Chondrocyte (in vitro differentiated cells): ENCODE results near the gene PPP1CA. TPM values are rescaled to one million over a fixed set of nuclear protein-coding genes. Genes with fewer than 3 reads are reported as not detected.

Source experiments
- DNase-seq: peaks from one replicate; pipeline ENCODE4 v3.0.0; 2021; ENCODE audit warnings: mixed read lengths, low spot score
- H3K27ac Mint-ChIP-seq: one replicate; pipeline ENCODE4 v1.8.0; 2021; ENCODE audit warnings: mild to moderate bottlenecking, moderate library complexity, mixed read lengths; ENCODE audit not compliant: unreplicated experiment
- H3K27me3 Mint-ChIP-seq: 2 replicates; pipeline ENCODE4 v1.8.0; 2021; ENCODE audit warnings: low read depth, mixed read lengths
- H3K36me3 Mint-ChIP-seq: 2 replicates; pipeline ENCODE4 v1.8.0; 2021; ENCODE audit warnings: low read depth, mixed read lengths
- H3K4me1 Mint-ChIP-seq: 2 replicates; pipeline ENCODE4 v1.8.0; 2021; ENCODE audit warnings: low read depth, mild to moderate bottlenecking, mixed read lengths
- H3K4me3 Mint-ChIP-seq: one replicate; pipeline ENCODE4 v1.8.0; 2021; ENCODE audit warnings: mild to moderate bottlenecking, moderate library complexity, mixed read lengths; ENCODE audit not compliant: unreplicated experiment
- H3K9me3 Mint-ChIP-seq: 2 replicates; pipeline ENCODE4 v1.8.0; 2021; ENCODE audit warnings: low read depth, mixed read lengths
- total RNA-seq: library from RNA; stranded (reverse); gene quantifications from 3 replicates; pipeline ENCODE4 v1.2.1, GENCODE V29; 2021
- TF ChIP-seq, protein P1 (sequence below): fragments of 200-600 bp; sonication (generic); IDR thresholded peaks from 2 replicates; pipeline ENCODE4 v1.5.0; 2021; ENCODE audit warnings: antibody characterized with exemption, mild to moderate bottlenecking, moderate library complexity

Gene PPP1CA
- total RNA-seq, 1 donor from 2014 or later: 109 TPM

DNA sequence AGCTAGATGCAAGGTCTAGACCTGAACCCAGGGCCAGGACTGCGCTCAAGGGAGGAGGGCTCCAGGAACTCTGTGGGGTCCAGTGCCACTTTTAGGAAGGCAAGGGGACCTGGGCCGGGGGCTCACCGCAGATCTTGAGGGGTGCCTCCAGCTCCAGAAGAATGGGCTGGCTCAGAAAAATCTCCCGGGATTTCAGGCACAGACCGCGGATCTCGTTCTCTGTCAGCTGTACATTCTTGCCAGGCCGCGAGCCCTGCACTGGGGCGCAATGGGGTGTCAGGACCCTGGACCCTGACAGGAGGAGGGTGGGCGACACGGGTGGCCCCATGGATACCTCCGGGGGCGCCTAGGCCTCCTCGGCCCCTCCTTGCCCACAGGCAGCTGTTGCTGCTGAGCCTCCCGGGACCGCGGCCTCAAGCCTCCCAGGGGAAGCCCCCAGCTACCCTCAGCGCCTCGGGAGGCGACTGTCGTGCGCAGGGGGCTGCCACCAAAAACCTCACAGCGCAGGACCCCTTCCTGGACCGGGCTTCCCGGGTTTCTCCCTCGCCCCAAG is 640 bp downstream of the PPP1CA start:
- Mint-ChIP-seq H3K4me1 (peaks cover 20% of the 10 kb centered on the region), H3K9me3 (no peaks in the 10 kb centered on the region), H3K4me3 (peak overlapping the region; percentile 73), H3K27ac (peak overlapping the region; percentile 17), H3K36me3 (peaks cover 12% of the 10 kb centered on the region), H3K27me3 (no peaks in the 10 kb centered on the region)
- no peak for DNase-seq
- TF ChIP-seq, protein P1, sequence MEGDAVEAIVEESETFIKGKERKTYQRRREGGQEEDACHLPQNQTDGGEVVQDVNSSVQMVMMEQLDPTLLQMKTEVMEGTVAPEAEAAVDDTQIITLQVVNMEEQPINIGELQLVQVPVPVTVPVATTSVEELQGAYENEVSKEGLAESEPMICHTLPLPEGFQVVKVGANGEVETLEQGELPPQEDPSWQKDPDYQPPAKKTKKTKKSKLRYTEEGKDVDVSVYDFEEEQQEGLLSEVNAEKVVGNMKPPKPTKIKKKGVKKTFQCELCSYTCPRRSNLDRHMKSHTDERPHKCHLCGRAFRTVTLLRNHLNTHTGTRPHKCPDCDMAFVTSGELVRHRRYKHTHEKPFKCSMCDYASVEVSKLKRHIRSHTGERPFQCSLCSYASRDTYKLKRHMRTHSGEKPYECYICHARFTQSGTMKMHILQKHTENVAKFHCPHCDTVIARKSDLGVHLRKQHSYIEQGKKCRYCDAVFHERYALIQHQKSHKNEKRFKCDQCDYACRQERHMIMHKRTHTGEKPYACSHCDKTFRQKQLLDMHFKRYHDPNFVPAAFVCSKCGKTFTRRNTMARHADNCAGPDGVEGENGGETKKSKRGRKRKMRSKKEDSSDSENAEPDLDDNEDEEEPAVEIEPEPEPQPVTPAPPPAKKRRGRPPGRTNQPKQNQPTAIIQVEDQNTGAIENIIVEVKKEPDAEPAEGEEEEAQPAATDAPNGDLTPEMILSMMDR: no peak

DNA sequence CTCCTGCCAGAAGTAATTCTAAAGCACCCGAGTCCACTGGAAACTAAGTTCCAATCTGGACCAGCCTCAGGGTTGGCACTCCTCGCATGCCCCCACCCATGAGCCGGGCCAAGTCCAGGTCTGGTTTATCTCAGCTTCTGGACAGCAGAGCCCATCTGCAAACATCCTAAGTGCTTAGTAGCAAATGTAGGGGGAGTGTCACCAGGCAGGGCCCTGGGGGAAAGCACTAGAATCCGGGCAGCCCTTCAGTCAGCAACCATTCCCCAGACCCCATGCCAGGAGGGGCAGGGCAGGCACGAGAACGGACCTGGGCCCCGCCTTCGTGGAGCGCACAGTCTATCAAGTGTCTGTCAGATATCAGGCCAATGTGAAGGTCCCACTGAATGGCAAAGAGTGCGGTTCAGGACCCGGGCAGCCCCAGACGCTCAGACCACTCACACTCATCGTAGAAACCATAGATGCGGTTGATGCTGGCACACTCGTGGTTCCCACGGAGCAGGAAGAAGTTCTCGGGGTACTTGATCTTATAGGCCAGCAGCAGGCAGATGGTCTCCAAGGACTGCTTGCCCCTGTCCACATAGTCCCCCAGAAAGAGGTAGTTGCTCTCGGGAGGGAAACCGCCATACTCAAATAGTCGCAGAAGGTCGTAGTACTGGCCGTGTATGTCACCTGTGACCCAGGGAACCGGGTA is 1.3 kb downstream of the PPP1CA start:
- DNase-seq: no peak
- H3K27ac Mint-ChIP-seq: peak overlapping the region; percentile 61
- H3K27me3 Mint-ChIP-seq: no peaks in the 10 kb centered on the region
- peaks cover 12% of the 10 kb centered on the region for H3K36me3 Mint-ChIP-seq
- H3K9me3 Mint-ChIP-seq: no peaks in the 10 kb centered on the region
- peak overlapping the region; percentile 73 for H3K4me3 Mint-ChIP-seq
- peaks cover 20% of the 10 kb centered on the region for H3K4me1 Mint-ChIP-seq
- TF ChIP-seq, protein P1: no peak

DNA sequence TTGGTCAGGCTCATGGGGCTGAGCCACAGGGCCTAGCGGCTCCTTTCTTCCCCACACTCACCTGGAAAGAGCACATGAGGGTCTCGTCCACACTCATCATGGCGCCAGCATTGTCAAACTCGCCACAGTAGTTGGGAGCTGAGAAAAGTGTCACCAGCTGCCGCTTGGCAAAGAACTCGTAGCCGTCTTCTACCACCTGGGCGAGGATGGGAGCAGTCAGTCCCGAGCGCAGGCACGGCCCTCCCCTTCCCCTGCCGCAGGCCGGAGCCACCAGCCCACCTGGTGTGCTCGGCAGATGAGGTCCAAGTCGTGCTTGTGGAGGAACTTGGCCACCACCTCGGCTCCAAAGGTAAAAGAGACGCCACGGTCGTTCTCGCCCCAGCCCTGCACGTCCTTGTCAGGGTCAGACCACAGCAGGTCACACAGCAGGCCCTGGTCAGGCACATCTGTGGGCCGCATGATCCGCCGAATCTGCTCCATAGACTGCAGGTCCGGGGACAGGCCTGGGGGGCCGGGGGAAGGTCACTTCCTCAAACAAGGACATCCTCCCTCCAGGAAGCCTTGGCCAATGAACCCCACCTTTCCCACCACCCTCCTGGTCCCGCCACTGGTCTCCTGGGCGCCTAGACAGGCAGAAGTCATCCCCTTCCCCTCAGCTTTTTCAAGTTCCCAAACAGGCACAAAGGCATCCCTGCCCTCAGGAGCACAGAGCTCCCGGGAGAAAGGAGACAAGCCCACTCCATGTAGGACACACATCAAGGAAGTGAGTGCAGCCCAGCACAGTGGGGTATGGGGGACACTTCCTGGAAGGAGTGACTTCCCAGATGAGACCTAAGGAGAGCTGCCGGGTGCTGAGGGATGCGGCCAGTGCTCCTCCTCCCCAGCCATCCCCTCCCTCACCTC is 2.7 kb downstream of the PPP1CA start:
- Mint-ChIP-seq H3K9me3 (no peaks in the 10 kb centered on the region), H3K4me1 (peaks cover 20% of the 10 kb centered on the region), H3K4me3 (peak overlapping the region; percentile 4), H3K36me3 (peaks cover 12% of the 10 kb centered on the region), H3K27ac (peak overlapping the region; percentile 54), H3K27me3 (no peaks in the 10 kb centered on the region)
- DNase-seq: no peak
- TF ChIP-seq, protein P1: no peak

DNA sequence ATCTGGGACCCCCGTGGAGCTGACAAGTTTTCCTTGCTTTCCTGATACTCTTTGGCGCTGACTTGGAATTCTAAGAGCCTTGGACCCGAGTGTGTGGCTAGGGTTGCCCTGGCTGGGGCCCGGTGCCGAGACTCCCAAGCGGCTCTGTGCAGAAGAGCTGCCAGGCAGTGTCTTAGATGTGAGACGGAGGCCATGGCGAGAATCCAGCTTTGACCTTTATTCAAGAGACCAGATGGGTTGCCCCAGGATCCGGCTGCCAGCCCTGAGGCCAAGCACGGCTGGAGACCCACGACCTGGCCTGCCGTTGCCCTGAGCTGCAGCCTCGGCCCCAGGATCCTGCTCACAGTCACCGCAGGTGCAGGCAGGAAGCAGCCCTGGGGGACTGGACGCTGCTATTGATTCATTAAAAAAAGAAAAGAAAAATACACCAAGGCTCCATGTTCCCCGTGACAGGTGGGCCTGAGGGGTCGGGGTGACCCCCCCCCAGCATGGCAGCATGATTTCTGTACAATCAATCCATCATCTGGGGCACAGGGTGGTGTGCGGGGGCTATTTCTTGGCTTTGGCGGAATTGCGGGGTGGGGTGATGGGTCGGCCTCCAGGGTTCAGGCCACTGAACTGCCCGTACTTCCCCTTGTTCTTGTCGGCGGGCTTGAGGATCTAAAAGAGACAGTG is 3.5 kb downstream of the PPP1CA start:
- peaks cover 12% of the 10 kb centered on the region for H3K36me3 Mint-ChIP-seq
- H3K4me1 Mint-ChIP-seq: peaks cover 20% of the 10 kb centered on the region
- H3K9me3 Mint-ChIP-seq: no peaks in the 10 kb centered on the region
- H3K4me3 Mint-ChIP-seq: no peak overlapping the region
- no peaks in the 10 kb centered on the region for H3K27me3 Mint-ChIP-seq
- H3K27ac Mint-ChIP-seq: no peak overlapping the region
- TF ChIP-seq, protein P1: no peak
- DNase-seq: no peak

DNA sequence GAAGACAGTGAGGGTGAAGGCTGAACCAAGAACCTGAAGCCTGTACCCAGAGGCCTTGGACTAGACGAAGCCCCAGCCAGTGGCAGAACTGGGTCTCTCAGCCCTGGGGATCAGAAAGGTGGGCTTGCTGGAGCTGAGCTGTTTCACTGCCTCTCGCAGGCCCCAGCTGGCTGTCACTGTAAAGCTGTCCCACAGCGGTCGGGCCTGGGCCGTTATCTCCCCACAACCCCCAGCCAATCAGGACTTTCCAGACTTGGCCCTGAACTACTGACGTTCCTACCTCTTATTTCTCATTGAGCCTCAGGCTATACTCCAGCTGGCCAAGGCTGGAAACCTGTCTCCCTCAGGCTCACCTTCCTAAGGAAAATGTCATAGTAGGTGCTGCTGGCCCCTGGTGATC is 4.1 kb downstream of the PPP1CA start:
- no peak overlapping the region for H3K27ac Mint-ChIP-seq
- H3K27me3 Mint-ChIP-seq: no peaks in the 10 kb centered on the region
- TF ChIP-seq, protein P1: no peak
- no peaks in the 10 kb centered on the region for H3K9me3 Mint-ChIP-seq
- H3K4me1 Mint-ChIP-seq: peaks cover 23% of the 10 kb centered on the region
- DNase-seq: no peak
- no peak overlapping the region for H3K4me3 Mint-ChIP-seq
- H3K36me3 Mint-ChIP-seq: peaks cover 13% of the 10 kb centered on the region
